ENCODE data around the gene GAS7.
A peak's percentile ranks its signal among the peaks of the same experiment; 100 is the strongest.

The GAS7 gene

DNA sequence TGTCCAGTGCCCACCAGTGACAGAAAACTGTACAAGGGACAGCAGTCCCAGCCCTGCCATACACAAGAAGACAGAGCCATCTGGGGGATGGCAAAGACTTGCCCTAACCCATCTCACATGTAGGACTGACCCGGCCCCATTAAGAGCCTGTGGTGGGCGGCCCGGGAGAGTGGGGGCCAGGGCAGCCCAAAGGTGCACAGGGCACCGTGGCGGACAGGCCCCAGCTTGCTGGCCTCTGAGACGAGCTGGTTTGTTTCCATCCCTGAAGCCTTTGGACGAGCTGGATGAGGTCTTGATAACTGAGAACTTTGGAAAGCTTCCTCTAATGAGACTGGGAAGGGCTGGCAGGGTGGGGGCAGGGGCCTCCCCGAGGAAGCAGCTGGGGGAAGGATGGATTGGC is 282.3 kb downstream of the GAS7 start:
- DNase-seq (ENCODE audit: low spot score): no peak

- no peak for DNase-seq (ENCODE audit: low spot score)
These were observed 284.9 kb downstream of the GAS7 start for GRCh38 chr17:9913476-9913875.

DNA sequence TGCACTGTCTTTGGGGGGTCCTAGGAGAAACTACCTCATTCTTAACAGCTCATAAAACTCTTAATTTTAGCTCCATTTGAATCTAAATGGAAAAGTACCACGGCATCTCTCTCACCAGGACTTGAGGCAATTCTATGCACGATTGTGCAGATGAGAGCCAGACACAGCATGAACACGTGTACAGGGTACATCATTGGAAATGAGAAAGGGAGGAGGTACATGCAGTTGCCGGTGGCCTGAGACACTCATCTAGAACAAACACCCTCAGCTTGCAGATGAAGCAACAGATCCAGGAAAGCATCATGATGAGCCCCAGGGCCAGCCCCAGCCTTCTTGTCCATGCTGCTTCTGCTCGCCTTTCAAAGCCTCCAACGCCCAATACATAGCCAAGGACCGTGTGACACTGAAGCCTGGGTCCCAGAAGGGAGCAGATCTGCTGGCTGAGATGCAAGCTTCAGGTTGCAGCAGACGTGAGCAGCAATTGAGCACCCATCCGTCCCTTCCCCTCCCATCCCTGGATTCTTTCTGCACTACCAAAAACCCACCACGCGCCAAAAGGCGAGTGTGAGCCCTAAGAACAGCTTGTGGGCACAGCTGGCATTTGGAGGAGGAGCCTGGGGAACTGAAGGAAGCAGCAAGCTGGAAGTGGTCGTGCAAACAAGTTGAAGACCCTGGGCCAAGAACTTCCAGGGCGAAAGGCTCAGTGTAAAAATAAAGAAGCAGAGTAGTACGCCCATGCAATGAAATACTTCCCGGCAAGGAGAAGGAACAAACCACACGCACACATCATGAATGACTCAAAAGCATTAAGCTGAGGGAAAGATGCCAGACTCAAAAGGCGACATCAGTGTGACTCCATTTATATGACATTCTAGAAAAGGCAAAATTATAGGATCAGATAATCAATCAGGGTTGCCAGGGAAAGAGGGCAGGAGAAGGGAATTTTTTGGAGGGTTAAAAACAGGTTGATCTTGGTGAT is 286.0 kb downstream of the GAS7 start:
- DNase-seq (ENCODE audit: low spot score): no peak

- no peak for DNase-seq (ENCODE audit: low spot score)
These were observed 287.3 kb downstream of the GAS7 start for GRCh38 chr17:9911089-9911488.

- DNase-seq (ENCODE audit: low spot score): no peak
These were observed 289.8 kb downstream of the GAS7 start for GRCh38 chr17:9908649-9909042.

DNA sequence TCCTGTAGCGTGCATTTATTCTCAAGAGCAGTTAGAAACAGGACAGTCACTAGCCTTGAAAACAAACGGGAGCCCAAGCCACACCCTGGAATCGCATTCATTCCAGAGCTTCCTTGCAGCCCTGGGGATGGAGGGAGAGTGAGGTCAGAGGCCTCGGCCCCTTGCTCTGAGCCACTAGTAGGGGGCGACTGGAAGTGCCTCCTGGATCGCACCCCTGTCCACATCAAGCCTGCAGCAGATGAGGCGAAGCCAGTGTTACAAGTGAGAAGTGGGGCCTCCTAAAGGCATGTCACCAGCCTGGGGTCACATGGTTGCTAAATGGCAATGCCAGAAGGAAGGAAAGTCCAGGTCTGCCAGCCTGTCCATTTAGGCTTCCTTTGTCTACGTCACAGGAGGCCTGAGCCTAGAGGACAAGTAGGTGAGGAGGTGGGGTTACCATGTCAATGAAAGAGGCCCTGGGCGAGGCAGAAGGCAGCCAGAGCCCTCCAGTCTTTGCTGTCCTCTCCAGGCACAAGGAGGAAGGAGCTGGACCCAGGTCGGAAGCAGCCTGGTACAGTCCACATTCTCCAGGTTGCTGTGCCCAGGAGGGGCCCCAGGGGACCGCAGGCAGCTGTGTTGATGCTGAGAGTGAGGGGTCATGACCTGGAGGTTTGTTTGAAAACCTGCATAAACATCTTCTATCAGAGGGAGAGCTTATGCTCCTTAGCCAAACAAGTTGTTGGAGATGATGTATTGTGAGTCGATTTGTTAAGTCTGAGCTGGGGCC is 290.3 kb downstream of the GAS7 start:
- no peak for DNase-seq (ENCODE audit: low spot score)

GRCh38 chr17:9907131-9907530 is 291.3 kb downstream of the GAS7 start:
- DNase-seq (ENCODE audit: low spot score): no peak

- no peak for DNase-seq (ENCODE audit: low spot score)
These were observed 291.8 kb downstream of the GAS7 start for GRCh38 chr17:9906616-9907015.

DNA sequence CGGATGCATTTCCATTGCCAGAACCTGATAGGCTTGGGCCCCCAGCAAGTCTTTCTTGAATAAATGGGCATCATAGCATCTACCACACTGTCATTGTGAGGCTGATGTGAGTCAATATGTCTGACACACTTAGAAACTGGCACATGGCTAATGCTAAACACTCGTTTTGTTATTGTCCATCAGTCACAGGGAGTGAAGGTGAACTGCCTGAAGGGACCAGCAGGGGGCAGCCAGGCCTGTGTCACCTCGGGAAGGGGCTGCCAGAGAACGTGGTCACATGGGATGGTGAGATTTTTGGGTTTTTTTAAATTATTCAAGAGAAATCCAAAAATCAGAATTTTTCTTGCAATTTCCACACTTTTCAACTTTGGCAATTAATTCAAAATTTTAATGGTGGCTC is 292.5 kb downstream of the GAS7 start:
- peak; percentile 88 for DNase-seq (ENCODE audit: low spot score)

GRCh38 chr17:9905078-9905415 is 293.4 kb downstream of the GAS7 start, which contains the start of gene RCVRN:
RCVRN (minus strand) TSS chr17:9905271; CDS start chr17:9905180, 91 bp downstream.
- DNase-seq (ENCODE audit: low spot score): no peak

- no peak for DNase-seq (ENCODE audit: low spot score)
These were observed 293.9 kb downstream of the GAS7 start for GRCh38 chr17:9904277-9905077.

GRCh38 chr17:9902120-9902519 is 296.3 kb downstream of the GAS7 start:
- no peak for DNase-seq (ENCODE audit: low spot score)

GRCh38 chr17:9900784-9901183 is 297.6 kb downstream of the GAS7 start:
- DNase-seq (ENCODE audit: low spot score): no peak

- DNase-seq (ENCODE audit: low spot score): no peak
These were observed 298.3 kb downstream of the GAS7 start for GRCh38 chr17:9900044-9900594.

GRCh38 chr17:9899280-9900043 is 298.9 kb downstream of the GAS7 start:
- DNase-seq (ENCODE audit: low spot score): no peak

DNA sequence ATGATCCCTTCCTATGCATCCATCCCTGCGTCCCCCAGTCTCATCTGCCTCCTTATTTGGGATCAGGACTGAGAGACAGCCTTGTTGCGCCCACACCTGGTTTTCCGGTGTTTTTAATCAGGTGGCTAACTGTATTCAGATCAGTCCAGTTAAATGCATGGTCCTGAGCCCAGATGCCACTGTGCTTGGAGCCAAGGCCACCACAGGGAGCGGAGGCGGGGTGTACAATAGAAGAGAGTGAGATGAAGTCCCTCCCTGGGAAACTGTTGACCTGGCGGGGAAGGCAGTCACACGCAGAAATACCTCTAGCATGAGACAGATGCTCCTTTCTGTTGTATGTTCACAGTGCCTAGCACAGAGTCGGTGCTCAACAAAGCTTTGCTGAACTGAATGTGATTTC is 299.6 kb downstream of the GAS7 start:
- DNase-seq (ENCODE audit: low spot score): no peak

DNA sequence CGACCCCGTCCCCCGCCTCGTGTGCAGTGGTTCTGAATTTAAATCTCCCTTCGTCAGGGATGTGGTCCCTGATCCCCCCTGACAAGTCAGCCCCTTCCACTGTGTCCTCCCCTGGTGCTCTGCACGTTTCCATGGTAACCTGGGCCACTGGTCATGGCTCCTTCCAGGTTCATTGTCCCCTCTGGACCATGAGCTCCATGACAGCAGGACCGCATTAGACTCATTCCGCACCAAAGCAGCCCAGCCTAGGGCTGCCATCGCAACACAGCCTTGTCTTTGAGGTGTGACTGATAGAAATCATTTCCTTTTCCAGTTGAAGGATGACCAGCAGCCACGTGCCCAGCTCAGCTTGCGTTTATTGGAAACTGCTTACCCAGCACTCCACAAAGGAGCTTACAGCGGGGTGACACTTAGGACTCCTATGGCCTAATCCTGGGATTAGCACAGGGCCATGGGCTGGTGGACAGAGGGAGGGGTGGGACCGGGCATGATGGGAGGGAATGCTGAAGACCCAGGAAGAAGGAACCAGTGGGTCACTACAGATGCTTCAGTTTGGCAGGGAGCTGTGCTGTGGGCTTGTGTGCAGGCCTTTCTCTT is 300.9 kb downstream of the GAS7 start:
- no peak for DNase-seq (ENCODE audit: low spot score)

GRCh38 chr17:9895923-9896322 is 302.5 kb downstream of the GAS7 start:
- DNase-seq (ENCODE audit: low spot score): no peak

DNA sequence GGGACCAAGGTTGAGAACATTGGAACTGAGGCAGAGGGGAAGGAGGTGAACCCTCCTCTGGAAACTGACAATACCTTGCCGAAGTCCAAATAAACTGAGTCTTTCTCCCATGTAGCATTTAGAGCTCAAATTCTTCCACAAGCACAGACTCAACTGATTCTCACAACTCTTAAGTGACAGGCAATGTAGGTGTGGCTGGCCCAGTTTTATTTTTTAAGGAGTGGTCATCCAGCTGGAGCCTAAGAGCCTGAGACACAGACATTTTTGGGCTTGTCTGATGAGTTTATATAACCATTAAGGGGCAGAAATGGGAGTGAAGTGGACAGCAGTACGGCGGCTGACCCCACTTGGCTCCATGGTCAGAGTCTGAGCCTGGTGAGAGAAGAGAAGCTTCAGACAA is 304.2 kb downstream of the GAS7 start:
- DNase-seq (ENCODE audit: low spot score): no peak

DNA sequence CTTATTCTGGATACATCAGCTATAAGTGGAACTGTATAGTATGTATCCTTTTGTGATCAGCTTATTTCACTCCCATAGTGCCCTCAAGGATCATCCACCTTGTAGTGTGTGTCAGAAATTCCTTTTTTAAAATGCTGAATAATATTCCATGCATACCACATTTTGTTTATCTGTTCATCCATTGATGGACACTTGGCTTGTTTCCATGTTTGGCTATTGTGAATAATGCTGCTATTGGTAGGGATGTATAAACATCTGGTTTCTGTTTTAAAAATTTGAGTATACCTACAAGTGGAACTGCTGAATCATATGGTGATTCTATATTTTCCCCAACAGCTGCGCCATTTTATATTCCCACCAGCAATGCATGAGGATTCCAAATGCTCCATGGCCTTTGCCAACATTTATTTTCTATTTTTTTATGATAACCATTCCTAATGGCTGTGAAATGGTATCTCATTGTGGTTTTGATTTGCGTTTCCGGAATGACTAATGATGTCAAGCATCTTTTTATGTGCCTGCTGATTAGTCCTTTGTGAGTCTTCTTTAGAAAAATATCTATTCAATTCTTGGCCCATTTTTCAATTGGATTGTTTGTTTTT is 304.9 kb downstream of the GAS7 start:
- DNase-seq (ENCODE audit: low spot score): no peak

Measured in COLO829 (cell line).